Heart left ventricle (tissue), 16 donors: ENCODE measurements around the gene FTCD. TPM values are rescaled to one million over a fixed set of nuclear protein-coding genes. Genes with fewer than 3 reads are reported as not detected.

Experiments
- ATAC-seq, 4 donors: fragments of 200-7000 bp; cut with Tn5 transposase; one replicate each; pipeline ENCODE4 v1.9.1; 2020 to 2022; ENCODE audit warnings: moderate library complexity in 4 of 4, mild to moderate bottlenecking in 3 of 4, moderate number of reproducible peaks in 1 of 4
- DNase-seq, 5 donors: peaks; one replicate each; pipeline ENCODE4 v3.0.0-alpha.2; 2020
- H3K27ac ChIP-seq, 12 donors: fragments of 200-600 bp; sonication (generic) in 4 of 12; one replicate each; pipeline versions ENCODE4 v1.5.0 to v1.8.0; 2016 to 2022; ENCODE audit warnings: mild to moderate bottlenecking in 2 of 12
- H3K27me3 ChIP-seq, 9 donors: fragments of 200-600 bp; sonication (generic) in 2 of 9; one replicate each; pipeline versions ENCODE4 v1.5.1 to v1.8.0; 2016 to 2022; ENCODE audit warnings: mild to moderate bottlenecking in 3 of 9
- H3K36me3 ChIP-seq, 9 donors: fragments of 200-600 bp; sonication (generic) in 2 of 9; one replicate each; pipeline versions ENCODE4 v1.5.0 to v1.8.0; 2018 to 2022; ENCODE audit warnings: mild to moderate bottlenecking in 2 of 9
- H3K4me1 ChIP-seq, 12 donors: fragments of 200-600 bp; sonication (generic) in 4 of 12; one replicate each; pipeline versions ENCODE4 v1.5.0 to v1.8.0; 2016 to 2022; ENCODE audit warnings: mild to moderate bottlenecking in 3 of 12
- H3K4me3 ChIP-seq, 12 donors: fragments of 200-600 bp; sonication (generic) in 4 of 12; one replicate each; pipeline versions ENCODE4 v1.5.0 to v1.8.0; 2017 to 2022; ENCODE audit warnings: mild to moderate bottlenecking in 9 of 12, moderate library complexity in 4 of 12
- H3K9me3 ChIP-seq, 12 donors: fragments of 200-600 bp; sonication (generic) in 4 of 12; one replicate each; pipeline versions ENCODE4 v1.5.0 to v1.8.0; 2016 to 2022; ENCODE audit warnings: mild to moderate bottlenecking in 1 of 12
- POLR2A ChIP-seq, 2 donors: fragments of 450-650 bp; IDR thresholded peaks; one replicate each; pipeline ENCODE4 v1.6.1; 2017; ENCODE audit warnings: antibody characterized with exemption in 2 of 2, mild to moderate bottlenecking in 2 of 2, moderate library complexity in 2 of 2
- WGBS, 4 donors: extraction: QIAGEN DNeasy Blood & Tissue Kit in 2 of 4; methylation state at CpG; one replicate each; pipeline versions ENCODE4 v1.1.5 to v1.1.7; 2013 to 2018; 5-methylcytosine and 5-hydroxymethylcytosine counted together
- intact Hi-C, 10 donors: fragments of 100-400 bp; cut with DNase I; formaldehyde crosslinking; loops; one replicate each; pipeline versions ENCODE4 v1.11.1 to v1.14.2; 2022
- polyA plus RNA-seq, 2 donors: library from polyadenylated mRNA; stranded (reverse); fragments of 200-250 nt; gene quantifications; one replicate each; pipeline ENCODE4 v1.2.3, GENCODE V29; 2013
- total RNA-seq, 9 donors: library from RNA; depleted of rRNA in 2 of 9; stranded (reverse); fragments of >200 nt in 2 of 9; fragmentation: NEBNext Ultra II Directional in 3 of 9; extraction: Animal tissue kit (Norgen Biotek cat#: 25700) in 3 of 9; gene quantifications; one replicate each; pipeline versions ENCODE4 v1.1.0 to v1.2.4, GENCODE V29; 2016 to 2023
- TF ChIP-seq, protein P1 (sequence below), 12 donors: fragments of 200-600 bp; sonication (generic) in 4 of 12; IDR thresholded peaks; one replicate each; pipeline versions ENCODE4 v1.5.0 to v1.8.0; 2018 to 2022; ENCODE audit warnings: antibody characterized with exemption in 12 of 12, mild to moderate bottlenecking in 5 of 12
- donor health status: ischemic (EF 13 %, LVEDD 7.1; RV severe dilation, severe dysfunction).
- donor health status: healthy with polysubstance abuse.
- donor health status: DM: no; HTN: yes; CAD: no.
- donor health status: DM: no; HTN: no; CAD: no.
- donor health status: ischemic (EF 25% LVEDD 6.9; RV normal size, moderate dysfunction).
- donor health status: ischemic (EF 25% LVEDD 5.7; RV mildly dilated, moderate dysfunction).
- donor health status: healthy.
- donor health status: DM: yes; HTN: yes; CAD: no.
- donor health status: ischemic (EF 35%, LVEDD 5.7; RV mildly dilated, moderate dysfunction).
- donor health status: nonischemic (EF 11% LVEDD 7.7; RV severe dilation, severe dysfunction).
- donor health status: DM: yes; HTN: yes; CAD: no.
- donor health status: PGD.
- donor health status: ischemic (EF 29% LVEDD 5.4; RV normal size, mild dysfunction).
- donor health status: nonischemic (EF 23%, LVEDD 6.1; RV moderate dilation, normal function).

The FTCD gene
- total and polyA plus RNA-seq, 11 donors: 0.17 to 3.1 (median 1.2) TPM; not detected in 1

DNA sequence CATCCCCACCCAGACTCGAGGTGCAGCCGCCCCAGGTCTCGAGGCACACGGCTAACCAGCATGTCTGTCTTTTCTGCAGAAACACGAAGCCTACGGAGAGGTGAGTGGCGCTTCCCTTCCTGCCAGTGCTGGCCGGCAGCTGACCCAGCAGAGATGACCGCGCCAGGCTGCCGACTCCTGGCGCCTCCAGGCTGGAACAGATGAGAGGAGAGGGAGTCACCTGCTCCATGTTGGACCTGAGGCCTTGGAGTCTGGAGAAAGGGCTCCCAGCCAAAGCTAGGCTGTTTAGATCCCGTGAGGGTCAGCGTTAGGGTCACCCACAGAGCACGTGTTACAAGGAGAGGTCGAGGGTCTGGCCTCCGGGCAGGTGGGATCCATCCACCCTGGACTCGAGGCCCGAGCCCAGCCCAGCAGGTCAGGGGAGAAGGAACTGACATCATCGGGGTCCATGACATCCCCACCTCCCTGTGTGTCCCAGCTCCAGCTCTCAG, 42.6 kb downstream of the FTCD start:
- Histone ChIP-seq H3K4me3 (no peak overlapping the region), H3K36me3 (peaks cover 0 to 61% (median 60%) of the 10 kb centered on the region in 9 donors), H3K27me3 (no peaks in the 10 kb centered on the region), H3K9me3 (peaks cover 0 to 15% (median 0%) of the 10 kb centered on the region in 12 donors), H3K4me1 (peaks cover 0 to 27% (median 18%) of the 10 kb centered on the region in 12 donors), H3K27ac (peak overlapping the region in 1 of 12 donors; percentile 30)
- DNase-seq (peak in 2 of 5 donors; percentile 11 to 15), ATAC-seq (no peak)
- intact Hi-C loops: loop anchor here in 2 of 10 donors (5.0 to 10.0 kb wide), 2 partner anchors 118 to 140 kb away; no protein-coding TSS in a partner anchor
- TF ChIP-seq POLR2A (IDR thresholded peaks at IDR 0.05): no peak
- TF ChIP-seq, protein P1, sequence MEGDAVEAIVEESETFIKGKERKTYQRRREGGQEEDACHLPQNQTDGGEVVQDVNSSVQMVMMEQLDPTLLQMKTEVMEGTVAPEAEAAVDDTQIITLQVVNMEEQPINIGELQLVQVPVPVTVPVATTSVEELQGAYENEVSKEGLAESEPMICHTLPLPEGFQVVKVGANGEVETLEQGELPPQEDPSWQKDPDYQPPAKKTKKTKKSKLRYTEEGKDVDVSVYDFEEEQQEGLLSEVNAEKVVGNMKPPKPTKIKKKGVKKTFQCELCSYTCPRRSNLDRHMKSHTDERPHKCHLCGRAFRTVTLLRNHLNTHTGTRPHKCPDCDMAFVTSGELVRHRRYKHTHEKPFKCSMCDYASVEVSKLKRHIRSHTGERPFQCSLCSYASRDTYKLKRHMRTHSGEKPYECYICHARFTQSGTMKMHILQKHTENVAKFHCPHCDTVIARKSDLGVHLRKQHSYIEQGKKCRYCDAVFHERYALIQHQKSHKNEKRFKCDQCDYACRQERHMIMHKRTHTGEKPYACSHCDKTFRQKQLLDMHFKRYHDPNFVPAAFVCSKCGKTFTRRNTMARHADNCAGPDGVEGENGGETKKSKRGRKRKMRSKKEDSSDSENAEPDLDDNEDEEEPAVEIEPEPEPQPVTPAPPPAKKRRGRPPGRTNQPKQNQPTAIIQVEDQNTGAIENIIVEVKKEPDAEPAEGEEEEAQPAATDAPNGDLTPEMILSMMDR (IDR thresholded peaks at IDR 0.05): no peak
- WGBS, 4 donors: 97 to 98% (median 97%) methylated on average over 11 to 20 of the region's 20 CpGs

DNA sequence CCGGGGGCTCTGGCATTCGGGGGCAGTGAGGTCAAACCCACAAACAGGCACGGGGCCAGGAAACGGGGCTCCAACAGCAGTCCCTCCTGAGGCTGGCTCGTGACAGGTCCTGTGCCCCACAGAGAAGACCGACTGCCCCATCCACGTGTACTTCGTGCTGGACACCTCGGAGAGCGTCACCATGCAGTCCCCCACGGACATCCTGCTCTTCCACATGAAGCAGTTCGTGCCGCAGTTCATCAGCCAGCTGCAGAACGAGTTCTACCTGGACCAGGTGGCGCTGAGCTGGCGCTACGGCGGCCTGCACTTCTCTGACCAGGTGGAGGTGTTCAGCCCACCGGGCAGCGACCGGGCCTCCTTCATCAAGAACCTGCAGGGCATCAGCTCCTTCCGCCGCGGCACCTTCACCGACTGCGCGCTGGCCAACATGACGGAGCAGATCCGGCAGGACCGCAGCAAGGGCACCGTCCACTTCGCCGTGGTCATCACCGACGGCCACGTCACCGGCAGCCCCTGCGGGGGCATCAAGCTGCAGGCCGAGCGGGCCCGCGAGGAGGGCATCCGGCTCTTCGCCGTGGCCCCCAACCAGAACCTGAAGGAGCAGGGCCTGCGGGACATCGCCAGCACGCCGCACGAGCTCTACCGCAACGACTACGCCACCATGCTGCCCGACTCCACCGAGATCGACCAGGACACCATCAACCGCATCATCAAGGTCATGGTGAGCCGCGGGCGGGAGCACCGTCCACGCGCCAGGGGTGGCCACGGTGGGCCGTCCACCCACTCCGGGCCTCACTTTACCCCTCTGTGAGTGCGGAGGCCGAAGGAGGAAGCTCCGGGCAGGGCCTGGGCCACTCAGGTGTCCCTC, 43.3 kb downstream of the FTCD start:
- intact Hi-C loops: loop anchor here in 3 of 10 donors (2.0 to 10.0 kb wide), 3 partner anchors 17 to 140 kb away; no protein-coding TSS in a partner anchor
- DNase-seq (peak in 4 of 5 donors; percentile 12 to 63 (median 26)), ATAC-seq (no peak)
- Histone ChIP-seq H3K27me3 (no peaks in the 10 kb centered on the region), H3K9me3 (peaks cover 0 to 18% (median 0%) of the 10 kb centered on the region in 12 donors), H3K4me3 (no peak overlapping the region), H3K27ac (no peak overlapping the region), H3K4me1 (peaks cover 0 to 27% (median 18%) of the 10 kb centered on the region in 12 donors), H3K36me3 (peaks cover 0 to 54% (median 53%) of the 10 kb centered on the region in 9 donors)
- 94 to 96% (median 96%) methylated on average over 55 to 69 of the region's 69 CpGs for WGBS, 4 donors
- TF ChIP-seq, protein P1 (IDR thresholded peaks at IDR 0.05): no peak
- no peak for TF ChIP-seq POLR2A (IDR thresholded peaks at IDR 0.05)

DNA sequence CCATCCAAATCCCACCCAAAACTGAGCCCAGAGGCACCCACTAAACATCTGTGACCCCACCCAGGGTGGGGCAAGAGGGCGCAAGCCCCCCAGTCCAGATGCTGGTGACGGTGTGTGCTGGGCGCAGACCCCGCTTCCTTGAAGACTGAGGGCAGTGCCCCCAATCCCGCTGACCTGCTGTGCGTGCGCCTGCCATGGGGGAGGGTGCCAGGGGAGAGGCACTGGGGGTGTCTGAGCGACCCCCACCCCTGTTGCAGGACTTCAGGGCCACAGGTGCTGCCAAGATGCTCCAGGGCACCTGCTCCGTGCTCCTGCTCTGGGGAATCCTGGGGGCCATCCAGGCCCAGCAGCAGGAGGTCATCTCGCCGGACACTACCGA, 44.2 kb downstream of the FTCD start:
- TF ChIP-seq, protein P1 (IDR thresholded peaks at IDR 0.05): no peak
- TF ChIP-seq POLR2A (IDR thresholded peaks at IDR 0.05): no peak
- Histone ChIP-seq H3K27me3 (no peaks in the 10 kb centered on the region), H3K27ac (peak overlapping the region in 11 of 12 donors; percentile 29 to 91 (median 81)), H3K4me3 (no peak overlapping the region), H3K9me3 (peaks cover 0 to 20% (median 0%) of the 10 kb centered on the region in 12 donors), H3K36me3 (peaks cover 0 to 45% (median 44%) of the 10 kb centered on the region in 9 donors), H3K4me1 (peaks cover 0 to 27% (median 18%) of the 10 kb centered on the region in 12 donors)
- ATAC-seq (no peak), DNase-seq (peak in 2 of 5 donors; percentile 4 to 35)
- intact Hi-C loops: loop anchor here in 3 of 10 donors (2.0 to 10.0 kb wide), 3 partner anchors 18 to 139 kb away; no protein-coding TSS in a partner anchor
- 88 to 100% (median 92%) methylated on average over 3 to 12 of the region's 12 CpGs; no CpG with 5 or more reads in 1 of the 4 donors for WGBS, 4 donors
